SKM-1 treated with dmso at 0.1 percent for 144 hours (cell line): Measurements from ENCODE around the gene BEST4.
A peak's percentile ranks its signal among the peaks of the same experiment; 100 is the strongest.
"Not testable (repeated sequence)": the region's sequence is repeated elsewhere in the genome, so short reads cannot be mapped to it uniquely, and the experiment has no call there.

Experiments used
- DNase-seq: peaks from one replicate; lab custom pipeline; 2025; ENCODE audit not compliant: unreplicated experiment; lab: John Stamatoyannopoulos, UW

BEST4 gene

DNA sequence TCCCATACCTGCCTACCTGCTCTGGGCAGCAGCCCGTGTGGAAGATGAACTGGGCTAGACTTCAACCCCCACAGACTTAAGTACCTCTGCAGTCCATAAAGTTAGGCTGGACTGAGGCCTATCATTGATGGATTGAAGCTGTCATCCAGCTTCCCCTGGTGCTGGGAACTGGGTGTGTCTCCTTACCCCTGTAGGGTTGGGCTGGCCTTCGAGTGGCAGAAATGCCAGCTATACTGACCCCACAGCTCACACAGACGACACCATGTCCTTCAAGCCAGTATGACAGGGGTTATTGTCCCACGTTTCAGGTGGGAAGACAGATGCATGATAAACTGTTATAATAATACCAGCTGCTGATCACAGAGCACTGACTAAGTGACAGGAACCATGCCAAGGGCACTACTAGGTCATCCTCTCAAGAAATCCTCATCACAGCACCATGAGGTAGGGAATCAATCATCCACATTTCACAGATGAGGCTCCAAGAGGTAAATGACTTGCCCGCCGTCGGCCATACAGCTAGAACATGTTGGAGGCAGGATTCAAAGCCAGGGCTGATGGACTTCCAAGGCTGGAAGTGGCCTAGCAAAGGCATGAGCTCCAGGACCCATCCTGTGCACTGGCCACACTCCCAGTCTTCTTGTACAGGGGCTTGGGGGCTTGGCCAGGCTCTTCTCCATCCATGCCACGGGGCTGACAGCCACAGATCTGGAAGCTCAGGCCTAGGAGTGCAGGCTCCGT is at the start of gene BEST4:
TSS of gene BEST4 (minus strand) at position 51 of the 741 bp plus-strand sequence. CDS start 465 bp downstream, outside the sequence.
- no peak for DNase-seq

DNA sequence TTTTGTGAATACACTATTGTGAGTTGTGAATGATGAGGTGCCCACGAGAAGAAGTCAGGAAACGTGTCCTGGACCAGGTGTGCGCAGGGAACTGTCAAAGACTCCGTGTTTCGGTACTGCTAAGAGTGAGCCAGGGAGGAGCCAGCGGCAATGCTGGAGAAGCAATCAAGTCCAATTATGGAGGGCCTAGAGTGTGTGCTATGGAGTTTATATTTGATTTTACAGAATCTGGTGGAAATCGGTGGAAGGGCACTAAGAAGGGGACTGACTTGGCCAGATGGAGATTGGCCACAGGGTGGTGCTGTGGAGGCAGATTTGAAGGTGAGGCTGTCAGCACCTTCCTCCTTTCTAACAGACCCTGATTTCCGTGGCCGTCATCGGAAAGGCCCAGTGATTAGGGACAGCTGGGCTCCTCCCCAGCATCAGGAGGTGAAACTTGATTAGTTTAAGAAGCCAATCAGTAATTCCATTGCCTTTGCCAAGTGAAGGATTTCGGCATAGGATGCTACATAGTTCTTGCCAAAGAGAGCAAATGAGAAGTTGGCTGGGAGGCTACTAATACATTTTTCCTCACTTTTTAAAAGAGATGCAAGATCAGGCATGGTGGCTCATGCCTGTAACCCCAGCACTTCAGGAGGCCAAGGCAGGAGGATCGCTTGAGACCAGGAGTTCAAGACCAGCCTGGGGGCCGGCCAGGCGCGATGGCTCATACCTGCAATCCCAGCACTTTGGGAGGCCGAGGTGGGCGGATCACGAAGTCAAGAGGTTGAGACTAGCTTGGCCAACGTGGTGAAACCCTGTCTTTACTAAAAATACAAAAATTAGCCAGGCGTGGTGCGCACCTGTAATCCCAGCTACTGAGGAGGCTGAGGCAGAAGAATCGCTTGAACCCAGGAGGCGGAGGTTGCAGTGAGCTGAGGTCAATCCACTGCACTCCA is 48.0 kb upstream of the BEST4 start:
- peak; percentile 76 for DNase-seq

DNA sequence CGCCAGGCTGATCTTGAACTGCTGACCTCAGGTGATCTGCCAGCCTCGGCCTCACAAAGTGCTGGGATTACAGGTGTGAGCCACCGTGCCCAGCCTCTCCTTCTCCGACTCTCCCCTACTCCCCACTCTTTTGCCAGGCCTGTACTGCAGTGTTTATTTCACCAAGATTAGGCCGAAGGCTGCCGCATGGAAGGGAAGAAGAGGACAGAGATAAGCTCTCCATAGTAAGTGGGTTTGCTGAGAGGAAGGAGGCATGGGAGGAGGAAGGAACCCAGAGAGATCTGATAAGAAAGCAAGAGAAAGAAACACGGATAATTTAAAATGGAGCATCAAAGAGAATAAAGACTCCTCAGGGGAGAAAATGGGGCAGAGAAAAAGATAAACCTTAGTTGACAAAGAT is 46.4 kb upstream of the BEST4 start:
- DNase-seq: no peak

DNA sequence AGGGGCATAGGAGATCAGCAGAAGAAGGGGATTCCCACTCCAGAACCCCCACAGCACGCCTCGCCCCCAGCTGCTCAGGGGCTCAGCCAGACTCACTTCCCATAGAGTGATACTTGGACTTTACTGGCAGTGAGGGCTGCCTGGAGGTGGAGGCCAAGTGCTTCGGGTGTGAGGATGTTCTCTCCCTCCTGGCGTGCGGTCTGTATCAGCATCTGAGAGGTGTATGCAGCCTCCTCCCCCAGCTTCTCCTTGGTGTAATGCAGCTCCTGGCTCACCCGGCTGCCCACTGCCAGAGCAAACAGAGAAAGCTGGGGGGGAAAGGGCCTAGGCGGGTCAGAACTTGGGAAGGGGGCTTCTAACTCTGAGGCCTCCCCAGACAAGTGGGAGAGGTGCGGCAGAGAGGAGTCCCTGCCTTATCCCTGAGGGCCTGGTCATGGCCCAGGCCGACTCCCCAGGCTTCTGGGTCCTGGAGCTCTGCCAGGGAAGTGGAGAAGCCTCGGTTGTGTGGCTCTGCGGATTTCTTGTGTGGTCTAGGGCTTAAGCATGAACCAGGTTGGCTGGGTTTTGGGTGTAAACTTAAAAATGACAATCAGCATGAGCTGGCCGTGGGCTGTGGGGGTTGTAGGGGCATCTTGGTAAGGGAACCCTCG is 44.2 kb upstream of the BEST4 start:
- DNase-seq: no peak

DNA sequence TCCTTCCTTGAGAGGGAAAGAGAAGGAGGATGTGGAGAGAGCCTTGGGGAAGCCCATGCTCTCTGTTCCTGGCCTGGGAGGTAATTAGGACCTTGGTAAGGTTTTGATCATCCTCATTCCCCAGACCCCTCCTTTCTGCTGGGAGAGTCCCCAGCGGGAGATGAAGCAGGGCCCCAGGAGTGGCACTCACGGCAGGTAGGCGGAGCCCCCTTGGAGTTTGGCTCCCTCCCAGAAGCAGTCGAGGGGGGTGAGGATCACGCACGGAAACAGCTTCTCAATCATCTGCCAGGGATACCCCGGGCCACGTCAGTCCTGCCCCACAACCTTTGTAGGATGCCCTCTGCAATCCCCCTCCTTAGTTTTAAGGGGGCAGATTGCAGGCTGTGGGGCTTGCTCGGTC is 43.5 kb upstream of the BEST4 start:
- DNase-seq: no peak

DNA sequence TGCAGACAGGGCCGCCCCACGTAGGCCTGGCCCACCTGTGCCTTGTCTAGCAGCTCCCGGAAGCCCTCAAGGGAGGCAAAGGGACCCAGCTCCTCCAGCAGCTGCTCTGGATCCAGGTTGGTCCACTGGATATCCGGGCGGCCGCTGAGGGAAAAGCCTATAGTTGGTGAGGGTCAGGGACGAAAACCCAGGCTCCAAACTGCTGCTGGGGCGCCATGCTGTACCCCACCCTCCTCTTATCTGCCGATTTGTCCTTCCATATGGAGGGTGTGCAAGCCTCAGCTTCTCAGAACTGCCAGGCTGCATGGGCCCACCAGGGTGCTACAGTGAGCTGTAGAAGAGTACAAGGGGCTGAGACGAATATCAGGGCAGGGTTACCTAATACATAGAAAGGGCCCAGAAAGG is 42.9 kb upstream of the BEST4 start:
- DNase-seq: no peak

DNA sequence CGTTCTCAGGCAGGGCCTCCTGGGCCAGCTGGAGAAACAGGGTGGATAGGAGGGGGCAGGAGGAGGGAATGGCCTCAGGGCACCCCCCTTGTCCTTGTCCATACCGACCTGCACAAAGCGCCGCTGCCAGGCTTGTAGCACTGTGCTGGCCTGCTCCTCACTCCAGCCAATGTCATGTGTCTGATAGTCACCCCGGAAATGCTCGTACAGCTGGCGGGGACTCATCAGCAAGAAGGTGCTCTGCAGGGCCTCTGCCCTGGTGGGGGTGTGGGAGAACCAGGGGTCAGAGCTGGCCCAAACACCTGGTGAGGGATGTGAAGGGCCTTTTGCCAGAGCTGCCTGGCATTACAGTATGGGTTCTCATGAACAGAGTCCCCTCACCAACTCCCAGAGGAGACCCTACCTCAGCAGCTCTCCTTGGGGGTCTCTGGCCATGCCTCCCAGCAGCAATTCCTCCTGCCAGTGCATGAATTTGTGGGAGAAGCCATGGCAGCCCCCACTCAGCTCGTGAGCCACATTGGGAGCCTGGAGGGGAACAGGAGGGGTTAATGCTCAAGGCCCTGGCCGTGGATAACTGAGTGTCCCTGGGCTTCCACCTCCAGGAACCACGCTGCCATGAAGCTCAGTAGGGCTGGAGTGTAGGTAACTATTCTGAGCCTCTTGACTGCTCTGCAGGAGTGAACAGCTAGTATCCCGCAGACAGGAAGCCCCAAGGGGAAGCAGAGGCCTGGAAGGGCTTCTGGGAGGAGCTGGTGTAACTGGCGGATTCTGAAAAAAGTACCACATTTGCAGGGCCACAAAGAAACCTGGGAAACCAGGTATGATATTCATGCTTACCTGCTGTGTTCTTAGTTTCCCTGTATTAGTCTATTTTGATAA is 41.8 kb upstream of the BEST4 start:
- DNase-seq: no peak

DNA sequence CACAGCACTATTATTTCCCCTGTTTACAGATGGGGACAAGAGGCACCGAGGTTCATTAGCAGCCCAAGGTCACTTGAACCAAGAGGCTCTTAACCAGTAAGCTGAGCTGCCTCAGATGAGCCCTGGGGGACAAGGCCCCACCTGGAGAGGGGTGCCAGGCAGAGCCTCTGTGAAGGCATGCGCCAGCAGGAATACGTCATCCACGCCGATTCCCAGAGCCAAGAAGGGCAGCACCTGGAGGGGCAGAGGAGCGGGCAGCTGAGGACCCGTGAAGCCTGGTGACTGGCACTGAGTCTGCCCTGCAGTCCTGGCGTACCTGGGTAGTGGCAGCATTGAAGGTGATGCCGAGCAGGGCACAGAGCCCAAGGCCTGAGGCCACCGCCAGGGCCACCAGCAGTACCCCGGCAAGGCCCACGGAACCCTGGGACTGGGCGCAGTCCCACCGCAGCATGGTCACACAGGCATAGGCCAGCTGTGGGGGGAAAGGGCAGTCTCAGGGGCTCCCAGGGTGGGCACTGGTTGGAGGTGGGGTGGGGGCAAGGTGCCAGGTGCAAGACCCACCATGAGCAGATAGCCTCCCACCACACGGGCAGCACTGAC is 41.0 kb upstream of the BEST4 start:
- no peak for DNase-seq

DNA sequence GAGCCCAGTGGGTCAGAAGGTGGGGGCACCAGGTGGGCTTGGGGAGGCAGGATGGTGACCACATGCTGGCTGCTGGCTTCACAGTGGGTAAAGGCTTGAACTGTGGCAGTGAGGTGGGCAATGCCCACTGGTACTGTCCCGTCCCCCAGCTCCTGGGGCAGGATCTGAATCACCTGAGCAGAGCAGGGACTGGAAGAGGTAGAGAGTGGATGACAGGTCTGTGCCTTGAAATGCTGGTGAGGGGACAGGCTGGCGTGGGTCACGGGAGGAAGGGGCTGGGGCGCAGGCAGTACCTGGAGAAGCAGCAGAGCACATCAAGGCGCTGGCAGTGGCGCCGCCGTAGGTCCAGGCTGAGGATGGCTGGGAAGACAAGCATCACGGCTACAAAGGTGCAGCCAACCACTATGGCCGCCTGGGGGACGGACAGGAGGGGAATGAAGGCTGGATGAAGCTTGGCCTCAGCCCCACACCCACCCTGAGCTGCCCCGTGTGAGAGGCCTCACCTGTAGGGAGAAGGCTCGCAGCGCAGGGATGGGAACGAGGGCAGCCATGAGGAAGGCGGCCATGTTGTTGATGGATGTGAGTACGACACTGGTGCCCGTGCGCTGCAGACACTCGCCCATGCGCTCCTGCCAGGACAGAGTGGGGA is 40.2 kb upstream of the BEST4 start:
- no peak for DNase-seq

DNA sequence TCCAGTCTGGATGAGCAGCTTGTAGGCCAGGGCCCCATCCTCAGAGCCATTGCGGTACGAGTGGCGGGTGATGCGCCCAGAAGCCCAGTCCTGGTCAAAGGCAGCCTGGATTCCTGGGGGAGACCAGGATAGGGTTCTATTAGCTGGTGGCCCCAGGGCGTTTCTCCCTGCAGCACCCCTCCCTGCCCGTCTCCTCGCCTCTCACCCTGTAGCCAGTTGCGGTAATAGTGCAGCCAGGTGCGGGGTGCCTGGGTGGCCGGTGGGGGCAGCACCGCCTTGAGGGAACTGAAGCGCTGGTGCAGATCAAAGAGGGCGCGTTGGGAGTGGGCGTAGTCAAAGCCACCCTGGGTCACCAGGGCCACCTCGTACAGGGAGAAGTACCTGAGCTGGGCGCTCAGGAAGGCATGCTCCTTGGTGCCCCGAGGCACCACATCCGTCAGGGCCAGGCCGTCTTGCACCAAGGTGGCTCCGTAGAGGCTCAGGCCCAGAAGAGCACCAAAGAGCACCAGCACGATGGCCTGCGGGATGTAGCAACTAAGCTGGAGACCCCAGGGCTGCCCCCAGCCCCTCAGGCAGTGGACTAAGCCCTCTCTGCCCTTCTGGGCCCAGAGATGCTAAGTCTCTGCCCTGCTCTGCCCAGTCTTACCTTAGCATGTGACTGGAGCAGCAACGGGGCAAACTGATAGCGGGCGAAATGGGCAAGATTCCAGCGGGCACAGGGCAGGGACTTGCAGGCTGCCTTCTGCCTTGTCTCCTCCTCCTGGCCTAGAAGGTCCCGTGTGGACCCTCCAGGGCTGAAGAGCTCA is 39.4 kb upstream of the BEST4 start:
- DNase-seq: no peak

DNA sequence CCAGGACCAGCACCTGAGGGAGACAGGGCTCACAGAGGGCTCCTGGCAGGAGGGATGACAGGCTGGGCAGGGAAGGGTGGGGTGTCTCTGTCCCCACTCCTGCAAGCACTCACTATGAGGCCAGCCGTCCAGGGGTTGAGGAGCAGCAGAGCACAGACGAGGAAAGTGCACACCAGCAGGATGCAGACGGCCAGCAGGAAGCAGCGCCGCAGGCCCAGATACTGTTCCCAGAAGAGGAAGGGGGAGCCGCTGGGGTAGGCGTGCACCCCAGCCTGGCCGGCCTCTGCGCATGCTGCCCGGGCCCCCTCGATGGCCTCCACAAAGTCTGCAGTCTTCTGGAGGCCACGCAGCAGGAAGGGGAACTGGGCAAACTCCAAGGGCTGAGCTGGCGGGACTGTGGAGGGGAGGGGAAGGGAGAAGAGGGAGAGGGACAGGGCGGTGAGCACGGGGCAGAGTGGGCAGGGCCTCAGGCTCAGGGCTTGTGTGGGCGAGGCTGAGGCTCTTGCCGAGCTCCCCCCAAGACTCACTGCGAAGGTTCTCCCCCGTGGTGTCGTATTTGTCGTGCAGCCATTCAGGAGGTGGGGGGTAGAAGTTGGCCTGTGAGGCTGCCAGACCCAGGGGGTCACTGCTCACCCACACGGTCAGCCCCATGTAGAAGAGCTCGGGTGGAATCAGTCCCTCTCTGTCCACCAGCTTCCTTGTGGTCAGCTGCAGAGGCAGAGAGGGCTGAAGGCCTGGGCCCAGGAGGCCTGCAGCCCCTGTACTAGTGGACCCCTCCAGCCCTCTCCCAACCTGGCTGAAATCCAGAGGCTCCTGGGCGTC is 38.6 kb upstream of the BEST4 start:
- peak; percentile 46 for DNase-seq

DNA sequence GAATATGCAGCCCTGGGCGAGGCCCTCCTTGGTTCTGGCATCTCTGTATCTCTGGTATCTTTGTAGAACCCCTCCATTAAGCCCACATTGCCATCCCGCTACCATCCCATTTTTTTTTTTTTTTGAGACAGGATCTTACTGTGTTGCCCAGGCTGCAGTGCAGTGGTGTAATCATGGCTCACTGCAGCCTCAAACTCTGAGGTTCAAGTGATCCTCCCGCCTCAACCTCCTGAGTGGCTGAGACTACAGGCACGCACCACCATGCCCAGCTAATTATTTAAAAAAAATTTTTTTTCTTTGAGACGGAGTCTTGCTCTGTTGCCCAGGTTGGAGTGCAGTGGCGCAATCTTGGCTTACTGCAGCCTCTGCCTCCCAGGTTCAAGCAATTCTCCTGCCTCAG is 36.4 kb upstream of the BEST4 start:
- DNase-seq: not testable (repeated sequence)

DNA sequence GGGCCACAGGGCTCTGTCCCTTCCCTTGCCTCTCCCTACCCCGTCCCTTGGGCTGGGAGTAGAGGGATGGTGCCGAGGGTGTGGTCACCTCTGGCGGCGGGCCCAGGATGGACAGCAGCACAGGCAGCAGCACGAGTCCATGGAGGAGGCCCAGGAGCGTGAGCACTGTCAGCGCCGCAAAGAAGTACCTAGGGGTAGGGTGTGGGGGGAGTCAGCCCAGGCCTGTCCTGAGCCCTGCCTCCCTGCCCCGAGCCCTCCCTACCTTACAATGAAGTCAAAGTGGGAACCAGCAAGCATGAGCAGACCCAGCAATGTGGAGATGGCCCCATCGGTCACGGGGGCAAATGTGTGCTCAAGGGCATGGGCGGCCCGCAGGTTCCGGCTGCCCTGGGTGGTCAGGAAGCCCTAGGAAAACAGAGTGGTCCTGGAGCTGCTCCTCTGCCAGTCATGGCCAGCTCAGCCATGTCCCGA is 35.0 kb upstream of the BEST4 start:
- no peak for DNase-seq

DNA sequence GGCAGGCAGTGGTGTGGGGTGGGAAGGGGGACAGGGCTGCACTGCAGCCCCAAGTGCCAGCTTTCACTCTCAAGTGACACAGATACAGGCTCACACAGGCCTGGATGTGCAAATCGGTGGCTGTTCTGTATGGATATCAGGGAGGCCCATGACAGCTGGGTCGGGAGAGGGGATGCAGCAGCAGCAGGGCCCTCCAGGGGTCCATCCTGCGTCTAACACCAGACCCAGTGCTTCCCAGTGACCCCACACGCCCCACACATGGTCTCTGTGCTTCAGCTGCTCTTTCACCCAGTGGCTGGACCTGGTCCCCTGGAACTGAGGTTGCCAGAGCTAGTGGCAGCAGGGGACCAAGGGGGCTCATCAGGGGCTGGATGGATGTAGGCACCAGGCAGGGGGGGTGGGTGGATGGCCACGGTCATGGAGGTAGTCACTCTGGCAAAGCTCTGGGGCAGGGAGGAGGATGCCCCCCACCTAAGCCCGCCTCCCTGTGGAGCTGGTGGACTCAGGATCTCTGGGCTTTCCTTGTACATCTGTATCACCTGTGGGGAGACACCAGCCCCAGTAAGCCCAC is 34.2 kb upstream of the BEST4 start:
- no peak for DNase-seq

DNA sequence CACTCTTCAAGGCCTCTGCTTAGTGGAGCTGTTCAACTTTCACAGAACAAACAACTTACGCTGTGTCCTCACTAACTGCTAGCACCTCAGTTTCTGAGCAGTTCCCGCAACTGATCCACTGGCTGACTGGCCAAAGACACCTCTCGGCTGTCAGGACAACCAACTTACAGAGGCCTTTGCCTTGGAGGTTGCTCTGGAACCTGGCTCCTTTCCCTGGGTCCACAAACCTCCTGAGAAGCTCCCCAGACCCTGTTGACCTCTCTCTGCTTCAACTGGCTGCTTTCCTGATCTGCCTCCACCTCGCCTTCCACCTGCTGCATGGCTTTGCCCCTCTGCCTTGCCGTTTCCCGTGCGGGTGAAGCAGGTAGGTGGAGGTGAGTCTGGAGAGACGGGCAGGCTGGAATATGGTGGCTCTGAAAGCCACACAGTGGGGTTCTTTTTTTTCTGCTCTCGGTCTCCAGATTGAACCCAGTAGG is 33.3 kb upstream of the BEST4 start:
- no peak for DNase-seq

DNA sequence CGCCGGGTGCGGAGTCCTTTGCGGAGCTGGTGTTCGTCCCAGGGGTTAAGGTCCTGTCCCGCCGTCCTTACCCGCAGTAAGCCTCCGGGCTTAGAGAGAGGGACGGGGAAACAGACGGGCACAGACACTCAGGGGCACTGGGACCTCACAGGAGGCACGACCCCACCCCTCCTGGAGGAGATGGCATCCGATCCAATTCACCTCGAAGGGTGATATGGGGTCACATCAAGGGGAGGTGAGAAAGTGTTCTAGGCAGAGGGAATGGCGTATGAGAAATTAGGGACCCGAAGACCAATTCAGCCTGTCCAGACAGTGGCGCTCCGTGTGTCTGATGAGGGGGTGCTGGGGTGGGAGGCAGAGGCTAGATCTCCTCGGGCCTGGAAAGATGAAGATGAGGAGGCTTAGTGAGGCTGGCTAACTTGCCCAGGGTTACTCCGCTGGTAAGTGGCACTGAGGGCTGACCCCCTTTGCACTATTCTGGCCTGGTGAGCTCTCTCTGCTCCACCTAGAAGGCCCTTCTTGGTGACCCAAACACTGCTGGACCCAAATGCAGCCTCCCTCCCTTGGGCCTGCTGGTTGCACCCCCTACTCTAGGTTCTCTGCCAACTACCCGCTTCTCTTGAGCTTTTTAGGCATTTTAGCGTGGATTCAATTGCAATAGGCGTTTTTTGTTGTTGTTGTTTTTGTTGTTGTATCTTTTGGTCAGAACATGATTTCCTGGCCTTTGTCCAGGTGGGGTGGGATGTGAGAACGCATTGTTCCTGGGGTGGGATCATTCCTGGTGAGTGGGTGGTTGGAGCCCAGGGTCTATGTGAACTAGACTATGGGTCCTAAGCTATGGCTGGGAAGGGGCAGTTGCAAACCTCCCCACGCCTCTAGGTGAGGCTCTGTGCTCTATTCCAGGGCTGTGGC is 32.6 kb upstream of the BEST4 start:
- no peak for DNase-seq
